ENCODE results near the gene TBX10.

- TF ChIP-seq CTCF (IDR thresholded peaks at IDR 0.05; ENCODE audit: insufficient read depth, low read length, poor library complexity, severe bottlenecking) (no peak), EZH2phosphoT487 (conservative IDR thresholded peaks at IDR 0.05; ENCODE audit: low read length) (no peak)
Measured at GRCh38 chr11:67610302-67610868, 29.2 kb downstream of the TBX10 start.
